Ovary (tissue), 3 donors: ENCODE data around the gene ANKRD10.

Experiments used
- POLR2A ChIP-seq: fragments of 450-650 bp; IDR thresholded peaks from one replicate; pipeline ENCODE4 v1.6.1; 2017; ENCODE audit warnings: antibody characterized with exemption, mild to moderate bottlenecking, moderate library complexity
- TF ChIP-seq, protein P1 (sequence below), 3 donors: fragments of 450-650 bp in 2 of 3; fragments of 200-600 bp in 1 of 3; IDR thresholded peaks; one replicate each; pipeline versions ENCODE4 v1.5.1 to v1.8.0; 2016 to 2022; ENCODE audit warnings: antibody characterized with exemption in 3 of 3, mild to moderate bottlenecking in 1 of 3
- donor health status: DM: no; HTN: no; CAD: no.

DNA sequence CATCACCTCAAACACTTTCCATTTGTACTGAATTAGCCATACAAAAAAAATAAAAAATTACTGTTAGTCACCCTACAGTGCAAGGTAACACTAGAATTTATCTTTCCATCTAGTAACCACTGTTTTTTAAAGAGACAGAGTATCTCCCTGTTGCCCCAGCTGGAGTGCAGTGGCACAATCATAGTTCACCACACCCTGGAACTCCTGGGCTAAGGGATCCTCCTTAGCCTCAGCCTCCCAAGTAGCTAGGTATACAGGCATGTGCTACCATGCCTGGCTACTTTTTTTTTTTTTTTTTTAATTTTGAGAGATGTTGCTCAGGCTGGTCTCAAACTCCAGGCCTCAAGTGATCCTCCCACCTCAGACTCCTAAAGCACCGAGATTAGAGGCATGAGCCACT is 17.9 kb downstream of the ANKRD10 start:
- TF ChIP-seq, protein P1, sequence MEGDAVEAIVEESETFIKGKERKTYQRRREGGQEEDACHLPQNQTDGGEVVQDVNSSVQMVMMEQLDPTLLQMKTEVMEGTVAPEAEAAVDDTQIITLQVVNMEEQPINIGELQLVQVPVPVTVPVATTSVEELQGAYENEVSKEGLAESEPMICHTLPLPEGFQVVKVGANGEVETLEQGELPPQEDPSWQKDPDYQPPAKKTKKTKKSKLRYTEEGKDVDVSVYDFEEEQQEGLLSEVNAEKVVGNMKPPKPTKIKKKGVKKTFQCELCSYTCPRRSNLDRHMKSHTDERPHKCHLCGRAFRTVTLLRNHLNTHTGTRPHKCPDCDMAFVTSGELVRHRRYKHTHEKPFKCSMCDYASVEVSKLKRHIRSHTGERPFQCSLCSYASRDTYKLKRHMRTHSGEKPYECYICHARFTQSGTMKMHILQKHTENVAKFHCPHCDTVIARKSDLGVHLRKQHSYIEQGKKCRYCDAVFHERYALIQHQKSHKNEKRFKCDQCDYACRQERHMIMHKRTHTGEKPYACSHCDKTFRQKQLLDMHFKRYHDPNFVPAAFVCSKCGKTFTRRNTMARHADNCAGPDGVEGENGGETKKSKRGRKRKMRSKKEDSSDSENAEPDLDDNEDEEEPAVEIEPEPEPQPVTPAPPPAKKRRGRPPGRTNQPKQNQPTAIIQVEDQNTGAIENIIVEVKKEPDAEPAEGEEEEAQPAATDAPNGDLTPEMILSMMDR (IDR thresholded peaks at IDR 0.05) = no peak
- no peak for TF ChIP-seq POLR2A
